GM12878 (cell line): ENCODE data around the gene ANK3. TPM values are rescaled to one million over a fixed set of nuclear protein-coding genes. Genes with fewer than 3 reads are reported as not detected.

Experiments
- ATAC-seq: fragments of 200-7000 bp; cut with Tn5 transposase; 3 replicates; pipeline ENCODE4 v1.9.1; 2020; ENCODE audit warnings: mild to moderate bottlenecking, moderate library complexity
- BruUV-seq: library from RNA; stranded (reverse); fragments of 400-500 nt; replicated peaks from 2 replicates; lab custom pipeline; 2021; lab: Mats Ljungman, UMichigan
- CTCF ChIA-PET: fragments of 300-600 bp; sonication (Branson Sonifier 250); formaldehyde crosslinking; extraction: SDS; loops from one replicate; lab custom pipeline; 2021; ENCODE audit warnings: inconsistent platforms; lab: Yijun Ruan, JAX
- POLR2A ChIA-PET: fragments of 350-600 bp; formaldehyde crosslinking; extraction: SDS; loops from one replicate; lab custom pipeline; 2021; ENCODE audit warnings: inconsistent platforms; lab: Charles Lee
- RAD21 ChIA-PET: fragments of 300-600 bp; sonication (Branson Sonifier 250); formaldehyde crosslinking; loops from one replicate; lab custom pipeline; 2023; ENCODE audit warnings: antibody characterized with exemption; ENCODE audit not compliant: unreplicated experiment; lab: Charles Lee
- SMC1A ChIA-PET: fragments of 300-600 bp; sonication (Branson Sonifier 250); formaldehyde crosslinking; loops from one replicate; lab custom pipeline; 2023; ENCODE audit not compliant: unreplicated experiment, uncharacterized antibody; lab: Charles Lee
- DNase-seq: peaks from one replicate; pipeline ENCODE4 v3.0.0-alpha.2; 2011; ENCODE audit warnings: low read depth, low spot score
- FAIRE-seq: peaks from 3 replicates; lab custom pipeline; 2011; peaks lifted over from hg19 to GRCh38; lab: Jason Lieb, UNC
- H2AFZ ChIP-seq: 2 replicates; pipeline ENCODE4 v1.6.0; 2011; ENCODE audit warnings: low read depth, low read length, control low read depth; ENCODE audit not compliant: control insufficient read depth
- H3K27ac ChIP-seq: 2 replicates; pipeline ENCODE4 v1.5.1; 2011; ENCODE audit warnings: control low read depth; ENCODE audit not compliant: control insufficient read depth, insufficient read depth
- H3K27me3 ChIP-seq, 2 experiments: replicated peaks in 1 of 2; 2 replicates each; pipeline versions ENCODE4 v1.6.0 to v1.6.1; 2011; ENCODE audit warnings: low read length in 1 of 2; ENCODE audit not compliant: control insufficient read depth in 2 of 2, insufficient read depth in 2 of 2
- H3K36me3 ChIP-seq, 2 experiments: 2 replicates each; pipeline ENCODE4 v1.5.1; 2011; ENCODE audit warnings: low read length in 1 of 2; ENCODE audit not compliant: control insufficient read depth in 2 of 2, insufficient read depth in 2 of 2
- H3K4me1 ChIP-seq: 2 replicates; pipeline ENCODE4 v1.6.1; 2011; ENCODE audit warnings: mild to moderate bottlenecking, low read length, moderate library complexity, mixed read lengths; ENCODE audit not compliant: control insufficient read depth, insufficient read depth
- H3K4me2 ChIP-seq: 2 replicates; pipeline ENCODE4 v1.6.0; 2011; ENCODE audit warnings: control low read depth; ENCODE audit not compliant: control insufficient read depth, insufficient read depth
- H3K4me3 ChIP-seq: fragments of 200-600 bp; sonication (generic); 2 replicates; pipeline ENCODE4 v1.5.1; 2016
- H3K79me2 ChIP-seq: 2 replicates; pipeline ENCODE4 v1.6.0; 2011; ENCODE audit warnings: low read length; ENCODE audit not compliant: control insufficient read depth, insufficient read depth
- H3K9ac ChIP-seq: 2 replicates; pipeline ENCODE4 v1.8.0; 2011; ENCODE audit warnings: low read length, control low read depth, mixed read lengths; ENCODE audit not compliant: control insufficient read depth, insufficient read depth
- H3K9me3 ChIP-seq: replicated peaks from 3 replicates; pipeline ENCODE4 v1.5.1; 2011; ENCODE audit warnings: mild to moderate bottlenecking, low read length; ENCODE audit not compliant: control insufficient read depth, insufficient read depth
- H4K20me1 ChIP-seq: 2 replicates; pipeline ENCODE4 v1.6.0; 2011; ENCODE audit not compliant: control insufficient read depth, insufficient read depth
- BMI1 ChIP-seq: fragments of 450-650 bp; IDR thresholded peaks from 2 replicates; pipeline ENCODE4 v1.6.1; 2016; ENCODE audit warnings: mild to moderate bottlenecking, moderate library complexity, borderline replicate concordance
- CHD1 ChIP-seq: IDR thresholded peaks from 2 replicates; pipeline ENCODE4 v1.6.1; 2012; ENCODE audit warnings: low read depth, low read length, improper control_type of control experiment
- CREM ChIP-seq: IDR thresholded peaks from 2 replicates; pipeline ENCODE4 v1.6.1; 2014; ENCODE audit warnings: antibody characterized with exemption, low read depth
- EZH2 ChIP-seq: IDR thresholded peaks from 2 replicates; pipeline ENCODE4 v1.6.1; 2012; ENCODE audit warnings: low read depth, mild to moderate bottlenecking, control low read depth, inconsistent platforms, low read length, borderline replicate concordance; ENCODE audit not compliant: control insufficient read depth
- MLLT1 ChIP-seq: fragments of 450-650 bp; IDR thresholded peaks from 2 replicates; pipeline ENCODE4 v1.6.1; 2016; ENCODE audit warnings: mild to moderate bottlenecking
- MTA3 ChIP-seq: IDR thresholded peaks from 2 replicates; pipeline ENCODE4 v1.6.1; 2012; ENCODE audit warnings: low read length, inconsistent platforms, borderline replicate concordance
- NBN ChIP-seq: fragments of 450-650 bp; IDR thresholded peaks from 2 replicates; pipeline ENCODE4 v1.6.1; 2016
- SREBF1 ChIP-seq: IDR thresholded peaks from 2 replicates; pipeline ENCODE4 v1.6.1; 2012; ENCODE audit warnings: mild to moderate bottlenecking, low read length
- STAT3 ChIP-seq: IDR thresholded peaks from 2 replicates; pipeline ENCODE4 v1.6.1; 2011; ENCODE audit warnings: low read depth, low read length, improper control_type of control experiment
- TAF1 ChIP-seq: IDR thresholded peaks from 2 replicates; pipeline ENCODE4 v1.6.1; 2011; ENCODE audit warnings: mild to moderate bottlenecking, low read depth, low read length, borderline replicate concordance
- ZSCAN29 ChIP-seq: fragments of 450-650 bp; IDR thresholded peaks from 2 replicates; pipeline ENCODE4 v1.6.1; 2017; ENCODE audit warnings: mild to moderate bottlenecking, moderate library complexity
- WGBS: methylation state at CpG from one replicate; pipeline ENCODE4 v1.1.6; 2016; ENCODE audit warnings: low lambda C conversion rate; ENCODE audit not compliant: insufficient replicate concordance, insufficient coverage; ENCODE audit errors: missing lambda C conversion rate; 5-methylcytosine and 5-hydroxymethylcytosine counted together
- in situ Hi-C: fragments of 300-500 bp; cut with MboI; formaldehyde crosslinking; loops from 9 replicates; pipeline ENCODE4 v1.14.3; 2018; ENCODE audit warnings: mixed read lengths
- intact Hi-C: fragments of 100-400 bp; cut with micrococcal nuclease; formaldehyde crosslinking; loops from one replicate; pipeline ENCODE4 v1.14.2; 2022; ENCODE audit not compliant: unreplicated experiment
- polyA plus RNA-seq, 11 experiments: library from polyadenylated mRNA; depleted of rRNA in 4 of 11; unstranded in 6 of 11; stranded (reverse) in 5 of 11; fragments of >200 nt; fragmentation: Nextera tagmentation in 4 of 11; fragmentation: Illumina TruSeq in 1 of 11; extraction: Ambion mirVana in 4 of 11; extraction: Trizol in 1 of 11; gene quantifications; 1 replicate in 1 of 11; 2 replicates in 10 of 11; pipeline versions ENCODE4 v1.2.1 to v1.2.3, GENCODE V29; 2011 to 2016; ENCODE audit warnings: inconsistent platforms in 2 of 11, missing spikeins in 2 of 11, low read depth in 1 of 11
- total RNA-seq, 4 experiments: library from RNA; depleted of rRNA in 3 of 4; stranded (reverse); fragments of >200 nt in 3 of 4; fragmentation: Illumina TruSeq in 1 of 4; extraction: Trizol in 1 of 4; gene quantifications; 2 replicates each; pipeline versions ENCODE4 v1.2.1 to v1.2.3, GENCODE V29; 2013 to 2021
- TF ChIP-seq, protein P1 (sequence below): IDR thresholded peaks from 2 replicates; pipeline ENCODE4 v1.6.1; 2011; ENCODE audit warnings: mild to moderate bottlenecking, low read depth, low read length, moderate library complexity; ENCODE audit not compliant: insufficient replicate concordance
- TF ChIP-seq, protein P2 (sequence below): fragments of 450-650 bp; formaldehyde crosslinking; IDR thresholded peaks from 2 replicates; pipeline ENCODE4 v1.5.0; 2022; ENCODE audit warnings: mild to moderate bottlenecking, missing genetic modification characterization

ANK3 gene
- total and polyA plus RNA-seq, 10 of the 15 experiments (the other 5 are each of a cell fraction or from before 2014, with no cell fraction given): 0.06 to 0.82 (median 0.20) TPM; not detected in 2

DNA sequence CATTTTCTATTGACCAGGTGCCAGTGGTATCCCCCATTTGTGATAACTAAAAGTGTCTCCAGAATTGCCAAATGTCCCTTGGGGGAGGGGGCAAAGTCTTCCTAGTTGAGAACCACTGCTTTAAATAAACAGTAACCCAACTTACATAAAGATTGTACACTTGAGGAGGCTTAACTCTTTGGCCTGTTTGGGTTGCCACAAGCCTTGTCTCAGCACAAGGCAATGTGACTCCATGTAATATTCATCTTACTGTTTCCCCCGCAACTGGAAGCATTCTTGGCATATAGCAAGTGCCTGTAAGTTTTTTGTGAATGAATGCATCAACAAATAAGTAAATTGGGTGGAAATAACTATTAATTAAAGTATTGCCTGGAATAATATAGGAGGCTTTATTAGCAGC lies 108.3 kb downstream of the ANK3 start:
- H3K79me2 ChIP-seq: no peaks in the 10 kb centered on the region
- ATAC-seq (no peak), DNase-seq (no peak), FAIRE-seq (no peak)
- H3K27ac ChIP-seq: no peak overlapping the region
- ChIA-PET RAD21 (no interaction called here), SMC1A (no interaction called here), POLR2A (no interaction called here), CTCF (no interaction called here)
- no TSS peak for BruUV-seq
- H3K9me3 ChIP-seq: no peaks in the 10 kb centered on the region
- no peaks in the 10 kb centered on the region for H4K20me1 ChIP-seq
- no peaks in the 10 kb centered on the region for H3K36me3 ChIP-seq
- no peak overlapping the region for H3K9ac ChIP-seq
- H3K4me3 ChIP-seq: no peak overlapping the region
- TF ChIP-seq BMI1 (no peak), SREBF1 (no peak)
- in situ Hi-C loops: no loop called here
- no peaks in the 10 kb centered on the region for H3K27me3 ChIP-seq
- H3K4me1 ChIP-seq: no peaks in the 10 kb centered on the region
- WGBS: 0% methylated on average over 1 of the region's 1 CpG
- no peak overlapping the region for H3K4me2 ChIP-seq
- intact Hi-C loops: no loop called here
- no peak overlapping the region for H2AFZ ChIP-seq

DNA sequence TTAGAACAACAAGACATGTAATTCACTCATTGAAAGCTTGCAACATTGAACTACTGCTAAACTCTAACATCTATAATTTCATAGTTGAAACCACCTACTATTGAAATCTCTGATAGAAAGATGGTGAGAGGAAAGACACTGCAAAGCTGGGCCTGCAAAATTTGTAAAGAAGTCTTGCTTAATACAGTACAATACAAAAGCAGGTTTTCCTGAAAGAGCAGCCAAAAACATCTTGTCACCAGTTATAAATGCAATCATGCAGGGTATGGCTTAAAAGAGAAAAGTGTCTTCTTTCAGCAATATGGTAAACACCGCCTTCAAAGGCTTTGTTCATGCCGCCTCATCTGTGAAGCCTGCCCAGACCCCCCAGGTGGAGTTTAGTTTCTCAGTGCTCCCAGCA lies 109.2 kb downstream of the ANK3 start:
- intact Hi-C loops: no loop called here
- ChIA-PET SMC1A (interaction anchor here (0.6 to 1.2 kb wide), 2 partner anchors 137 to 226 kb away, joined by 3 to 4 read pairs; no protein-coding TSS in a partner anchor), CTCF (no interaction called here), RAD21 (no interaction called here)
- H3K27ac ChIP-seq: no peak overlapping the region
- no peaks in the 10 kb centered on the region for H3K27me3 ChIP-seq
- H3K4me1 ChIP-seq: no peaks in the 10 kb centered on the region
- no peak for ATAC-seq
- DNase-seq: no peak
- BruUV-seq: no TSS peak
- no peak for TF ChIP-seq CREM
- no peak for TF ChIP-seq ZSCAN29
- TF ChIP-seq, protein P1, sequence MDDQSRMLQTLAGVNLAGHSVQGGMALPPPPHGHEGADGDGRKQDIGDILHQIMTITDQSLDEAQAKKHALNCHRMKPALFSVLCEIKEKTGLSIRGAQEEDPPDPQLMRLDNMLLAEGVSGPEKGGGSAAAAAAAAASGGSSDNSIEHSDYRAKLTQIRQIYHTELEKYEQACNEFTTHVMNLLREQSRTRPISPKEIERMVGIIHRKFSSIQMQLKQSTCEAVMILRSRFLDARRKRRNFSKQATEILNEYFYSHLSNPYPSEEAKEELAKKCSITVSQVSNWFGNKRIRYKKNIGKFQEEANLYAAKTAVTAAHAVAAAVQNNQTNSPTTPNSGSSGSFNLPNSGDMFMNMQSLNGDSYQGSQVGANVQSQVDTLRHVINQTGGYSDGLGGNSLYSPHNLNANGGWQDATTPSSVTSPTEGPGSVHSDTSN: no peak
- no peak for TF ChIP-seq NBN
- TF ChIP-seq STAT3: no peak
- no peak for TF ChIP-seq CHD1
- TF ChIP-seq TAF1: no peak
- TF ChIP-seq, protein P2, sequence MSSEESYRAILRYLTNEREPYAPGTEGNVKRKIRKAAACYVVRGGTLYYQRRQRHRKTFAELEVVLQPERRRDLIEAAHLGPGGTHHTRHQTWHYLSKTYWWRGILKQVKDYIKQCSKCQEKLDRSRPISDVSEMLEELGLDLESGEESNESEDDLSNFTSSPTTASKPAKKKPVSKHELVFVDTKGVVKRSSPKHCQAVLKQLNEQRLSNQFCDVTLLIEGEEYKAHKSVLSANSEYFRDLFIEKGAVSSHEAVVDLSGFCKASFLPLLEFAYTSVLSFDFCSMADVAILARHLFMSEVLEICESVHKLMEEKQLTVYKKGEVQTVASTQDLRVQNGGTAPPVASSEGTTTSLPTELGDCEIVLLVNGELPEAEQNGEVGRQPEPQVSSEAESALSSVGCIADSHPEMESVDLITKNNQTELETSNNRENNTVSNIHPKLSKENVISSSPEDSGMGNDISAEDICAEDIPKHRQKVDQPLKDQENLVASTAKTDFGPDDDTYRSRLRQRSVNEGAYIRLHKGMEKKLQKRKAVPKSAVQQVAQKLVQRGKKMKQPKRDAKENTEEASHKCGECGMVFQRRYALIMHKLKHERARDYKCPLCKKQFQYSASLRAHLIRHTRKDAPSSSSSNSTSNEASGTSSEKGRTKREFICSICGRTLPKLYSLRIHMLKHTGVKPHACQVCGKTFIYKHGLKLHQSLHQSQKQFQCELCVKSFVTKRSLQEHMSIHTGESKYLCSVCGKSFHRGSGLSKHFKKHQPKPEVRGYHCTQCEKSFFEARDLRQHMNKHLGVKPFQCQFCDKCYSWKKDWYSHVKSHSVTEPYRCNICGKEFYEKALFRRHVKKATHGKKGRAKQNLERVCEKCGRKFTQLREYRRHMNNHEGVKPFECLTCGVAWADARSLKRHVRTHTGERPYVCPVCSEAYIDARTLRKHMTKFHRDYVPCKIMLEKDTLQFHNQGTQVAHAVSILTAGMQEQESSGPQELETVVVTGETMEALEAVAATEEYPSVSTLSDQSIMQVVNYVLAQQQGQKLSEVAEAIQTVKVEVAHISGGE: no peak
- TF ChIP-seq BMI1: no peak
- no peak for TF ChIP-seq MTA3
- TF ChIP-seq EZH2: no peak
- no peak for TF ChIP-seq MLLT1
- TF ChIP-seq, all 136 proteins: peak for 0
- H3K4me3 ChIP-seq: no peak overlapping the region
- in situ Hi-C loops: no loop called here
- no peaks in the 10 kb centered on the region for H3K79me2 ChIP-seq
- no peak for FAIRE-seq
- H2AFZ ChIP-seq: no peak overlapping the region
- no peaks in the 10 kb centered on the region for H3K9me3 ChIP-seq
- H3K36me3 ChIP-seq: no peaks in the 10 kb centered on the region
- WGBS: 77% methylated on average over 2 of the region's 2 CpGs
- POLR2A ChIA-PET: no interaction called here
- no peak overlapping the region for H3K4me2 ChIP-seq
- H3K9ac ChIP-seq: no peak overlapping the region
- H4K20me1 ChIP-seq: no peaks in the 10 kb centered on the region
